ENCODE measurements around the gene GTF2H2.
"Not testable (repeated sequence)": the region's sequence is repeated elsewhere in the genome, so short reads cannot be mapped to it uniquely, and the experiment has no call there.

The GTF2H2 gene

DNA sequence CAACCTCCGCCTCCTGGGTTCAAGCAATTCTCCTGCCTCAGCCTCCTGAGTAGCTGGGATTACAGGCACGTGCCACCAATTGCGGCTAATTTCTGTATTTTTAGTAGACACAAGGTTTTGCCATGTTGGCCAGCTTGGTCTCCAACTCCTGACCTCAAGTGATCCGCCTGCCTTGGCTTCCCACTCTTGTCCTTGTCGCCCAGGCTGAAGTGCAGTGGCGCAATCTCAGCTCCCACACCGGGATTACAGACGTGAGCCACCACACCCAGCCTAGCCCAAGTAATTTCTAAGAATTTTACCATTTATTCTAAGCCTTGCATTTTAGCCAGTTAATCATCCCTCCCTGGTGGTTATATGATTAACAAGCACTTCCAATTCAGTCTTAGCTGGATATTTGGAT, 53.3 kb downstream of the GTF2H2 start:
- Histone ChIP-seq H3K4me2 (no peak overlapping the region), H3K9ac (no peak overlapping the region), H3K27me3 (ENCODE audit: insufficient read depth, low read depth) (no peaks in the 10 kb centered on the region), H3K4me3 (IDR thresholded peaks at IDR 0.05; ENCODE audit: insufficient read depth, low read depth, low read length) (no peak overlapping the region), H3K36me3 (ENCODE audit: insufficient read depth) (no peaks in the 10 kb centered on the region), H3K27ac (no peak overlapping the region), H3K4me1 (ENCODE audit: low read depth, poor library complexity, severe bottlenecking) (no peaks in the 10 kb centered on the region), H4K20me1 (ENCODE audit: insufficient read depth) (no peaks in the 10 kb centered on the region), H3K79me2 (ENCODE audit: insufficient read depth, low read depth) (no peaks in the 10 kb centered on the region), H2AFZ (ENCODE audit: low read depth) (no peak overlapping the region)
- TF ChIP-seq, protein P1, sequence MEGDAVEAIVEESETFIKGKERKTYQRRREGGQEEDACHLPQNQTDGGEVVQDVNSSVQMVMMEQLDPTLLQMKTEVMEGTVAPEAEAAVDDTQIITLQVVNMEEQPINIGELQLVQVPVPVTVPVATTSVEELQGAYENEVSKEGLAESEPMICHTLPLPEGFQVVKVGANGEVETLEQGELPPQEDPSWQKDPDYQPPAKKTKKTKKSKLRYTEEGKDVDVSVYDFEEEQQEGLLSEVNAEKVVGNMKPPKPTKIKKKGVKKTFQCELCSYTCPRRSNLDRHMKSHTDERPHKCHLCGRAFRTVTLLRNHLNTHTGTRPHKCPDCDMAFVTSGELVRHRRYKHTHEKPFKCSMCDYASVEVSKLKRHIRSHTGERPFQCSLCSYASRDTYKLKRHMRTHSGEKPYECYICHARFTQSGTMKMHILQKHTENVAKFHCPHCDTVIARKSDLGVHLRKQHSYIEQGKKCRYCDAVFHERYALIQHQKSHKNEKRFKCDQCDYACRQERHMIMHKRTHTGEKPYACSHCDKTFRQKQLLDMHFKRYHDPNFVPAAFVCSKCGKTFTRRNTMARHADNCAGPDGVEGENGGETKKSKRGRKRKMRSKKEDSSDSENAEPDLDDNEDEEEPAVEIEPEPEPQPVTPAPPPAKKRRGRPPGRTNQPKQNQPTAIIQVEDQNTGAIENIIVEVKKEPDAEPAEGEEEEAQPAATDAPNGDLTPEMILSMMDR (conservative IDR thresholded peaks at IDR 0.05; ENCODE audit: low read depth, low read length), result no peak

DNA sequence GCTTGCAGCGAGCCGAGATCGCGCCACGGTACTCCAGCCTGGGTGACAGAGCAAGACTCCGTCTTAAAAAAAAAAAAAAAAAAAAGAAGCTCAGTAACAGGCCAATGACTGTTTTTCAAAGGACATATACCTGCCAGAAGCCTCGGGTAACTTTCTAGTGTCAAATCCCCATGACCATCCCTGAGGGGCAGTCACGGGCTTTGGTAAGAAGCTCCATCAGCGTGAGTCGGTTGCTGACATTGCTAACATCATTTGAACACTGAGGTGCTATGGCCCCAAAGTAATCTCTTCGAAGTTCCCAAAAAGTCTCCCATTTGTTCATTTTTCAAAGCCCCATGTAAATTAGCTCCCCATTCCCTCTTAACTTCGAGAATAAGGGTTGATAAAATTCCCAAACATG, 53.9 kb downstream of the GTF2H2 start:
- no peaks in the 10 kb centered on the region for H3K27me3 ChIP-seq (ENCODE audit: insufficient read depth, low read depth)
- H3K4me3 ChIP-seq (IDR thresholded peaks at IDR 0.05; ENCODE audit: insufficient read depth, low read depth, low read length), result no peak overlapping the region
- TF ChIP-seq, protein P1 (conservative IDR thresholded peaks at IDR 0.05; ENCODE audit: low read depth, low read length), result no peak
- no peak overlapping the region for H3K4me2 ChIP-seq
- H3K36me3 ChIP-seq (ENCODE audit: insufficient read depth), result no peaks in the 10 kb centered on the region
- no peak overlapping the region for H2AFZ ChIP-seq (ENCODE audit: low read depth)
- no peaks in the 10 kb centered on the region for H3K79me2 ChIP-seq (ENCODE audit: insufficient read depth, low read depth)
- no peak overlapping the region for H3K9ac ChIP-seq
- H3K27ac ChIP-seq, result no peak overlapping the region
- H3K4me1 ChIP-seq (ENCODE audit: low read depth, poor library complexity, severe bottlenecking), result no peaks in the 10 kb centered on the region
- no peaks in the 10 kb centered on the region for H4K20me1 ChIP-seq (ENCODE audit: insufficient read depth)

DNA sequence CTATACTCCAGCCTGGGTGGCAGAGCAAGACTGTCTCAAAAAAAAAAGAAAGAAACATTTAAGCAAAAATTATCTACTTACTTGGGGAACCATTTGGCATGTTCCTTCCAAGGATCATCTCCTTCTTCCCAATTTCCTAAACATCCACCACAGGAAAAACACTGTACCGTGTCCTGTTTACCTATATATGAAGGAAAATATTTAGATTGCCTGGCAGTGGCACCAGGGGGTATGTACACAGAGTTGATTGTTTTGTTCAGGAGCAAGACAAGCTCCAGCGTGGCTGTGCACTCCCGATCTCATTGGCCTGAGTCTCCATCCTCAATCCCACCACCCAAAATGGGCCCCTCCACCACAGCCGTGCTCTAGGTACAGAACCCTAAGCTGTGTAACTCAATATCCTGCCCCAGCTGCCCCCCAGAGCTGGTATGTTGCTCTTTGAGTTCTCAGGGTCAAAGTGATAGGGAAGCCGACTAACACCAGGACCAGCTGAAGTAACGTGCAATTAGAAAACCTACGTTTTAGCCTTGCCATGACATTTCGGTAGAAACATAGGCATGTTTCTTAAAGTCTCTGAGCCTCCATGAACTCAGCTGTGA, 56.2 kb downstream of the GTF2H2 start:
- no peak overlapping the region for H3K9ac ChIP-seq
- no peaks in the 10 kb centered on the region for H3K36me3 ChIP-seq (ENCODE audit: insufficient read depth)
- TF ChIP-seq, protein P1 (conservative IDR thresholded peaks at IDR 0.05; ENCODE audit: low read depth, low read length), result no peak
- no peak overlapping the region for H3K4me3 ChIP-seq (IDR thresholded peaks at IDR 0.05; ENCODE audit: insufficient read depth, low read depth, low read length)
- no peak overlapping the region for H2AFZ ChIP-seq (ENCODE audit: low read depth)
- H3K4me2 ChIP-seq, result no peak overlapping the region
- H3K27me3 ChIP-seq (ENCODE audit: insufficient read depth, low read depth), result no peaks in the 10 kb centered on the region
- no peaks in the 10 kb centered on the region for H4K20me1 ChIP-seq (ENCODE audit: insufficient read depth)
- H3K27ac ChIP-seq, result no peak overlapping the region
- no peaks in the 10 kb centered on the region for H3K79me2 ChIP-seq (ENCODE audit: insufficient read depth, low read depth)
- no peaks in the 10 kb centered on the region for H3K4me1 ChIP-seq (ENCODE audit: low read depth, poor library complexity, severe bottlenecking)

DNA sequence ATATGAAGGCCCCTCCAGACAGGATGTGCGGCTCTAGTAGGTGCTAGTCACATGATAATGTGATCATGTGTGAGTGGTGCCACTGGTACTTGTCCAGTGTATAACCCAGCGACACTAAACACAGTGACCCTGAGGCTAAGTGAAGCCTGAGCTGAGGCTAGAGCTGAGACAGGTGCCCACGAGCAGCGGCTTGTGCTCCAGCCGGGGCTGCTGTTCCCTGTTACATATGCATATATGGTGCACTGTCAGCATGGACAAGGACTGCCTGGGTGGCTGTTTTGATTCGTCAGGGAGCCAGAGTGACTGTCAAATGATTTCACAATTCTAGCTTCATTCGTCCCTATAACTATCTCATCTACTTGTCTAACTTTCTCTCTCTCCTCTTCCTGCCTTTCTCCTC, 60.5 kb downstream of the GTF2H2 start:
- not testable (repeated sequence) for H3K36me3 ChIP-seq (ENCODE audit: insufficient read depth); H3K4me1 ChIP-seq (ENCODE audit: low read depth, poor library complexity, severe bottlenecking); H3K27ac ChIP-seq; H3K79me2 ChIP-seq (ENCODE audit: insufficient read depth, low read depth); H3K27me3 ChIP-seq (ENCODE audit: insufficient read depth, low read depth); H3K4me2 ChIP-seq; H2AFZ ChIP-seq (ENCODE audit: low read depth); H3K9ac ChIP-seq; H3K4me3 ChIP-seq (IDR thresholded peaks at IDR 0.05; ENCODE audit: insufficient read depth, low read depth, low read length); H4K20me1 ChIP-seq (ENCODE audit: insufficient read depth)

All from KMS-11 (cell line).